ENCODE results near the gene ZNF705A.
"Not testable (repeated sequence)": the region's sequence is repeated elsewhere in the genome, so short reads cannot be mapped to it uniquely, and the experiment has no call there.

- TF ChIP-seq CTCF, POLR2A (IDR thresholded peaks at IDR 0.05): not testable (repeated sequence)
Measured at GRCh38 chr12:8221375-8221774, 64.6 kb downstream of the ZNF705A start.

Data from right lobe of liver (tissue), 4 donors.